H1 (cell line): Measurements from ENCODE around the gene SLC15A3. TPM values are rescaled to one million over a fixed set of nuclear protein-coding genes. Genes with fewer than 3 reads are reported as not detected.

Source experiments
- CTCF ChIA-PET: fragments of 300-600 bp; sonication (Branson Sonifier 250); formaldehyde crosslinking; loops from one replicate; lab custom pipeline; 2021; ENCODE audit not compliant: partially characterized antibody; lab: Charles Lee
- POLR2A ChIA-PET: fragments of 300-600 bp; sonication (Branson Sonifier 250); formaldehyde crosslinking; loops from one replicate; lab custom pipeline; 2021; ENCODE audit warnings: inconsistent platforms; ENCODE audit not compliant: partially characterized antibody; lab: Charles Lee
- DNase-seq, 2 experiments: peaks; one replicate each; pipeline versions ENCODE4 v3.0.0 to v3.0.0-alpha.2; 2010 to 2022; ENCODE audit warnings: low spot score in 2 of 2, low read depth in 1 of 2, mixed read lengths in 1 of 2
- FAIRE-seq: peaks from 2 replicates; lab custom pipeline; 2011; peaks lifted over from hg19 to GRCh38; lab: Jason Lieb, UNC
- H2AFZ ChIP-seq: 2 replicates; pipeline ENCODE4 v1.8.1; 2012; ENCODE audit warnings: low read length, inconsistent platforms
- H2AK5ac ChIP-seq: 2 replicates; pipeline ENCODE4 v1.6.1; 2013; ENCODE audit warnings: low read depth, low read length
- H2BK120ac ChIP-seq: replicated peaks from 2 replicates; pipeline ENCODE3; 2013; ENCODE audit warnings: low read depth, low read length, inconsistent platforms
- H2BK12ac ChIP-seq: 2 replicates; pipeline ENCODE4 v1.6.1; 2013; ENCODE audit warnings: low read depth, low read length
- H2BK15ac ChIP-seq: 2 replicates; pipeline ENCODE4 v1.6.1; 2013; ENCODE audit warnings: low read length
- H2BK20ac ChIP-seq: 2 replicates; pipeline ENCODE4 v1.6.1; 2013; ENCODE audit warnings: low read length
- H2BK5ac ChIP-seq: 2 replicates; pipeline ENCODE4 v1.6.1; 2013; ENCODE audit warnings: low read depth, low read length
- H3K14ac ChIP-seq: 2 replicates; pipeline ENCODE4 v1.6.1; 2013; ENCODE audit warnings: inconsistent platforms; ENCODE audit not compliant: insufficient read length
- H3K18ac ChIP-seq: 2 replicates; pipeline ENCODE4 v1.6.1; 2013; ENCODE audit warnings: low read length; ENCODE audit errors: extremely low read depth
- H3K23ac ChIP-seq: 2 replicates; pipeline ENCODE4 v1.6.1; 2013; ENCODE audit warnings: inconsistent platforms; ENCODE audit not compliant: insufficient read length
- H3K23me2 ChIP-seq: 2 replicates; pipeline ENCODE4 v1.6.1; 2013; ENCODE audit warnings: low read depth, low read length
- H3K27ac ChIP-seq: 2 replicates; pipeline ENCODE4 v1.6.1; 2011; ENCODE audit warnings: low read depth, low read length, inconsistent platforms
- H3K27me3 ChIP-seq, 4 experiments: replicated peaks in 1 of 4; 1 replicate in 1 of 4; 2 replicates in 3 of 4; pipeline versions ENCODE4 v1.6.1 to v1.8.1; 2011 to 2013; ENCODE audit warnings: low read length in 3 of 4, mild to moderate bottlenecking in 3 of 4, inconsistent platforms in 2 of 4, mixed read lengths in 2 of 4, moderate library complexity in 1 of 4; ENCODE audit not compliant: control insufficient read depth in 3 of 4, insufficient read depth in 3 of 4; ENCODE audit errors: extremely low read depth in 1 of 4
- H3K36me3 ChIP-seq, 4 experiments: 2 replicates each; pipeline versions ENCODE4 v1.6.1 to v1.8.1; 2011 to 2013; ENCODE audit warnings: mild to moderate bottlenecking in 4 of 4, low read length in 3 of 4, moderate library complexity in 2 of 4, control low read depth in 1 of 4, inconsistent platforms in 1 of 4; ENCODE audit not compliant: insufficient read depth in 4 of 4, control insufficient read depth in 2 of 4
- H3K4ac ChIP-seq: replicated peaks from 2 replicates; pipeline ENCODE3; 2013; ENCODE audit warnings: low read length, low read depth, mixed read lengths, inconsistent platforms; ENCODE audit not compliant: insufficient read length
- H3K4me1 ChIP-seq, 4 experiments: replicated peaks in 1 of 4; 1 replicate in 1 of 4; 2 replicates in 3 of 4; pipeline versions ENCODE4 v1.6.1 to v1.8.1; 2011 to 2013; ENCODE audit warnings: low read length in 3 of 4, inconsistent platforms in 2 of 4, mixed read lengths in 1 of 4; ENCODE audit not compliant: insufficient read depth in 4 of 4, control insufficient read depth in 3 of 4
- H3K4me2 ChIP-seq, 2 experiments: 2 replicates each; pipeline versions ENCODE4 v1.6.1 to v1.8.1; 2011 to 2013; ENCODE audit warnings: low read depth in 2 of 2, low read length in 2 of 2, control low read depth in 1 of 2, inconsistent platforms in 1 of 2, mild to moderate bottlenecking in 1 of 2; ENCODE audit not compliant: insufficient read depth in 1 of 2
- H3K4me3 ChIP-seq, 4 experiments: fragments of 200-600, 300-600 bp in 1 of 4; sonication (generic), shearing (Covaris generic), sonication (Bioruptor Twin) in 1 of 4; 2 replicates each; pipeline versions ENCODE4 v1.5.1 to v1.8.1; 2011 to 2016; ENCODE audit warnings: low read length in 4 of 4, low read depth in 3 of 4, control low read depth in 2 of 4, inconsistent platforms in 2 of 4, mild to moderate bottlenecking in 2 of 4, mixed read lengths in 1 of 4, moderate library complexity in 1 of 4; ENCODE audit not compliant: insufficient read depth in 2 of 4; ENCODE audit errors: extremely low read depth in 1 of 4
- H3K56ac ChIP-seq: replicated peaks from 2 replicates; pipeline ENCODE3; 2013; ENCODE audit warnings: low read depth, mild to moderate bottlenecking, mixed read lengths, low read length, inconsistent platforms; ENCODE audit not compliant: insufficient read length
- H3K79me1 ChIP-seq: 2 replicates; pipeline ENCODE4 v1.6.1; 2013; ENCODE audit warnings: low read depth, low read length, control low read depth
- H3K79me2 ChIP-seq, 2 experiments: 2 replicates each; pipeline versions ENCODE4 v1.6.1 to v1.8.1; 2012 to 2013; ENCODE audit warnings: low read length in 2 of 2, mild to moderate bottlenecking in 2 of 2, inconsistent platforms in 1 of 2; ENCODE audit not compliant: insufficient read depth in 2 of 2, control insufficient read depth in 1 of 2
- H3K9ac ChIP-seq, 4 experiments: replicated peaks in 1 of 4; 1 replicate in 1 of 4; 2 replicates in 3 of 4; pipeline versions ENCODE4 v1.6.1 to v1.8.1; 2011 to 2013; ENCODE audit warnings: low read depth in 3 of 4, low read length in 3 of 4, control low read depth in 2 of 4, mild to moderate bottlenecking in 2 of 4, moderate library complexity in 2 of 4, inconsistent platforms in 1 of 4; ENCODE audit errors: extremely low read depth in 1 of 4
- H3K9me3 ChIP-seq, 2 experiments: 2 replicates each; pipeline versions ENCODE4 v1.6.1 to v1.8.1; 2012 to 2013; ENCODE audit warnings: mild to moderate bottlenecking in 2 of 2, moderate library complexity in 2 of 2, control low read depth in 1 of 2, inconsistent platforms in 1 of 2, low read depth in 1 of 2, low read length in 1 of 2, mixed read lengths in 1 of 2; ENCODE audit not compliant: insufficient read depth in 2 of 2
- H4K20me1 ChIP-seq, 2 experiments: replicated peaks in 1 of 2; 2 replicates each; pipeline versions ENCODE3 to v1.8.1; 2011 to 2013; ENCODE audit warnings: inconsistent platforms in 2 of 2, low read length in 2 of 2, mild to moderate bottlenecking in 1 of 2; ENCODE audit not compliant: insufficient read depth in 2 of 2, control insufficient read depth in 1 of 2
- H4K5ac ChIP-seq: 2 replicates; pipeline ENCODE4 v1.6.1; 2013; ENCODE audit warnings: low read length, low read depth, mixed read lengths, inconsistent platforms; ENCODE audit not compliant: insufficient read length
- H4K8ac ChIP-seq: 2 replicates; pipeline ENCODE4 v1.8.0; 2013; ENCODE audit warnings: mild to moderate bottlenecking, moderate library complexity, low read length, inconsistent platforms; ENCODE audit not compliant: insufficient read depth; ENCODE audit errors: extremely low read depth
- H4K91ac ChIP-seq: replicated peaks from 2 replicates; pipeline ENCODE3; 2013; ENCODE audit warnings: low read length, mixed read lengths, inconsistent platforms; ENCODE audit not compliant: insufficient read length
- GTF2F1 ChIP-seq: IDR thresholded peaks from 2 replicates; pipeline ENCODE4 v1.6.1; 2012; ENCODE audit warnings: low read depth, low read length, improper control_type of control experiment, borderline replicate concordance
- SP2 ChIP-seq: IDR thresholded peaks from 2 replicates; pipeline ENCODE4 v1.6.1; 2012; ENCODE audit warnings: mild to moderate bottlenecking, low read length, inconsistent platforms
- WGBS, 2 experiments: shearing (Covaris generic) in 1 of 2; methylation state at CpG; one replicate each; pipeline versions ENCODE4 v1.1.6 to v1.1.7; 2013 to 2015; ENCODE audit warnings: low lambda C conversion rate in 2 of 2, mixed read lengths in 2 of 2, inconsistent platforms in 1 of 2, low coverage in 1 of 2, missing lambda C conversion rate in 1 of 2; ENCODE audit not compliant: insufficient replicate concordance in 2 of 2, insufficient coverage in 1 of 2, insufficient read length in 1 of 2; ENCODE audit errors: extremely low coverage in 1 of 2, missing lambda C conversion rate in 1 of 2; 5-methylcytosine and 5-hydroxymethylcytosine counted together
- polyA plus RNA-seq, 7 experiments: library from polyadenylated mRNA; depleted of rRNA in 3 of 7; stranded (reverse) in 5 of 7; unstranded in 2 of 7; fragments of >200 nt in 5 of 7; fragments of 200-250 nt in 2 of 7; gene quantifications; 1 replicate in 5 of 7; 2 replicates in 1 of 7; 4 replicates in 1 of 7; pipeline versions ENCODE4 v1.2.1 to v1.2.3, GENCODE V29; 2011 to 2013; ENCODE audit warnings: missing spikeins in 2 of 7, mixed read lengths in 2 of 7
- total RNA-seq: library from RNA; stranded (reverse); fragmentation: NEBNext Ultra II Directional; extraction: Animal tissue kit (Norgen Biotek cat#: 25700); gene quantifications from 2 replicates; pipeline ENCODE4 v1.2.1, GENCODE V29; 2021

The SLC15A3 gene
- total and polyA plus RNA-seq, 2 of the 8 experiments (the other 6 are each of a cell fraction or from before 2014, with no cell fraction given): 25.8 to 31.0 TPM

DNA sequence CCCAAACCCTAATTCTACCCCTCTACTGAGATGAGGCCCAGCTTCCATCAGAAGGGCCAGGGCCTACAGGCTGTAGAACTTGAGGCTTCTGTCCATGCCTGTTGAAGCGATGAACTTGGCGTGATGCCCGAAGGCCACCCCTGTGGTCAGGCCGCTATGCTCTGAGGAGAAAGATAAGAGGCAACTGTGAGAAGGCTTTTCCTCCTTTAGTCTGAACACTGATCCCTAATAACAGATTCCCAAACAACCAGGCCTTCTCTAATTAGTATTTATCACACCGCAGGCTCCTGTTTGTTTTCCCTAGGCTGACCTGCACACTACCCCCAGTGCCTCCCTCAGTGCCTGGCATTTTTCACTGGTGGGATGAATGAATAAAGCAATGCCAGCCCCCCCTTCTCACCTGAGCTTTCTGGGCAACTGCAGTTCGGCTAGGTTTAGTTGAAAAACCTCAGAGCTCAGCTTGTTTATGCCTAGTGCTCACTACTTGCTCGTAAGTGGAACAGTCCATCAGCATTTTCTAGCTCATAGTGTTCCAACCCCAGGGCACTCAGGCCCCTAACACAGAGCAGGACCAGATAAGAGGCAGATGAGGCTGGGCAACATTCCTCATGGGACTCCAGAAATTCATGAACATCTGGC, 60.8 kb downstream of the SLC15A3 start:
- H3K18ac ChIP-seq: no peak overlapping the region
- H2BK5ac ChIP-seq: no peak overlapping the region
- H2AFZ ChIP-seq: no peak overlapping the region
- no peaks in the 10 kb centered on the region for H3K4me1 ChIP-seq
- FAIRE-seq: no peak
- no peak overlapping the region for H4K5ac ChIP-seq
- H3K36me3 ChIP-seq: peaks cover 5 to 44% (median 28%) of the 10 kb centered on the region in 4 experiments
- no peaks in the 10 kb centered on the region for H3K23me2 ChIP-seq
- H2BK20ac ChIP-seq: no peak overlapping the region
- H3K9me3 ChIP-seq: no peaks in the 10 kb centered on the region
- no peak overlapping the region for H4K8ac ChIP-seq
- H3K27ac ChIP-seq: no peak overlapping the region
- H3K4me2 ChIP-seq: no peak overlapping the region
- no peak overlapping the region for H3K9ac ChIP-seq
- H2BK120ac ChIP-seq: no peak overlapping the region
- no peak overlapping the region for H4K91ac ChIP-seq
- H3K23ac ChIP-seq: no peak overlapping the region
- no peaks in the 10 kb centered on the region for H3K79me2 ChIP-seq
- H3K4ac ChIP-seq: no peak overlapping the region
- H3K56ac ChIP-seq: no peak overlapping the region
- H3K14ac ChIP-seq: no peak overlapping the region
- H2BK15ac ChIP-seq: no peak overlapping the region
- H4K20me1 ChIP-seq: peaks cover 0 to 7% of the 10 kb centered on the region in 2 experiments
- no peak overlapping the region for H3K4me3 ChIP-seq
- no peaks in the 10 kb centered on the region; the same call in 1 of the 2 replicates for H3K79me1 ChIP-seq
- no peak for DNase-seq
- CTCF ChIA-PET: interaction anchor here (0.7 to 23.0 kb wide), 5 partner anchors 7 to 91 kb away, joined by 3 to 522 read pairs (median 9); no protein-coding TSS in a partner anchor
- POLR2A ChIA-PET: interaction anchor here (0.7 to 3.9 kb wide), 8 partner anchors 11 to 114 kb away, joined by 3 to 17 read pairs (median 4); partner anchors contain the start of gene TMEM132A
- WGBS, 2 experiments: 94% methylated on average over 7 of the region's 7 CpGs; no CpG with 5 or more reads in 1 of the 2 experiments
- no peaks in the 10 kb centered on the region for H3K27me3 ChIP-seq
- H2AK5ac ChIP-seq: no peak overlapping the region
- no peak overlapping the region for H2BK12ac ChIP-seq
- TF ChIP-seq GTF2F1: no peak
- no peak for TF ChIP-seq SP2
